Right lobe of liver (tissue), 6 donors: ENCODE measurements around the gene ANTXR1. TPM values are rescaled to one million over a fixed set of nuclear protein-coding genes. Genes with fewer than 3 reads are reported as not detected.

ENCODE experiments used
- ATAC-seq, 4 donors: fragments of 200-7000 bp; cut with Tn5 transposase; one replicate each; pipeline ENCODE4 v1.9.1; 2020; ENCODE audit warnings: mild to moderate bottlenecking in 4 of 4, moderate library complexity in 4 of 4
- DNase-seq, 3 donors: peaks; one replicate each; pipeline ENCODE4 v3.0.0-alpha.2; 2020
- H3K27ac ChIP-seq, 3 donors: fragments of 200-600 bp; one replicate each; pipeline ENCODE4 v1.8.0; 2022
- H3K27me3 ChIP-seq, 2 donors: fragments of 200-600 bp; one replicate each; pipeline ENCODE4 v1.8.0; 2022
- H3K36me3 ChIP-seq, 4 donors: fragments of 200-600 bp; sonication (generic) in 1 of 4; one replicate each; pipeline versions ENCODE4 v1.5.1 to v1.8.0; 2017 to 2022; ENCODE audit warnings: control low read depth in 1 of 4
- H3K4me1 ChIP-seq, 4 donors: fragments of 200-600 bp; sonication (generic) in 1 of 4; one replicate each; pipeline versions ENCODE4 v1.5.1 to v1.8.0; 2017 to 2022; ENCODE audit warnings: control low read depth in 1 of 4
- H3K4me3 ChIP-seq, 3 donors: fragments of 200-600 bp; one replicate each; pipeline ENCODE4 v1.8.0; 2022
- H3K9me3 ChIP-seq, 4 donors: fragments of 200-600 bp; sonication (generic) in 1 of 4; one replicate each; pipeline versions ENCODE4 v1.5.1 to v1.8.0; 2017 to 2022; ENCODE audit warnings: control low read depth in 1 of 4
- CTCF ChIP-seq, 4 donors: fragments of 200-600 bp in 3 of 4; fragments of 450-650 bp in 1 of 4; IDR thresholded peaks; one replicate each; pipeline versions ENCODE4 v1.5.1 to v1.8.0; 2016 to 2022; ENCODE audit warnings: antibody characterized with exemption in 4 of 4, mild to moderate bottlenecking in 2 of 4
- POLR2A ChIP-seq: fragments of 450-650 bp; IDR thresholded peaks from one replicate; pipeline ENCODE4 v1.6.1; 2017; ENCODE audit warnings: antibody characterized with exemption, mild to moderate bottlenecking
- WGBS: methylation state at CpG from one replicate; pipeline ENCODE4 v1.1.6; 2018; ENCODE audit warnings: low coverage, low lambda C conversion rate; ENCODE audit not compliant: insufficient coverage; ENCODE audit errors: missing lambda C conversion rate; 5-methylcytosine and 5-hydroxymethylcytosine counted together
- intact Hi-C, 2 donors: fragments of 100-400 bp; cut with DNase I; formaldehyde crosslinking; loops; one replicate each; pipeline versions ENCODE4 v1.11.2 to v1.14.1; 2022
- total RNA-seq, 6 experiments: library from RNA; depleted of rRNA in 2 of 6; stranded (reverse); fragments of >200 nt in 2 of 6; fragmentation: NEBNext Ultra II Directional in 3 of 6; extraction: Animal tissue kit (Norgen Biotek cat#: 25700) in 3 of 6; gene quantifications; one replicate each; pipeline versions ENCODE4 v1.1.0 to v1.2.4, GENCODE V29; 2016 to 2023
- donor health status: DM: no; HTN: yes; CAD: no.
- donor health status: DM: no; HTN: no; CAD: no.
- donor health status: DM: no; HTN: no; CAD: no.
- donor health status: DM: no; HTN: yes; CAD: no.
- donor health status: DM: no; HTN: yes; CAD: no.

ANTXR1 gene
- total RNA-seq, 6 experiments from 2014 or later = 1.1 to 4.1 (median 2.9) TPM

GRCh38 chr2:69138793-69139459, 125.9 kb downstream of the ANTXR1 start:
- DNase-seq (no peak), ATAC-seq (no peak)
- Histone ChIP-seq H3K27me3 (no peaks in the 10 kb centered on the region), H3K36me3 (no peaks in the 10 kb centered on the region), H3K4me3 (no peak overlapping the region), H3K27ac (no peak overlapping the region), H3K4me1 (no peaks in the 10 kb centered on the region), H3K9me3 (no peaks in the 10 kb centered on the region)
- no peak for TF ChIP-seq CTCF (IDR thresholded peaks at IDR 0.05)
- TF ChIP-seq POLR2A = no peak
- WGBS = no CpG with 5 or more reads among the region's 1 CpG
- intact Hi-C loops = no loop called here

DNA sequence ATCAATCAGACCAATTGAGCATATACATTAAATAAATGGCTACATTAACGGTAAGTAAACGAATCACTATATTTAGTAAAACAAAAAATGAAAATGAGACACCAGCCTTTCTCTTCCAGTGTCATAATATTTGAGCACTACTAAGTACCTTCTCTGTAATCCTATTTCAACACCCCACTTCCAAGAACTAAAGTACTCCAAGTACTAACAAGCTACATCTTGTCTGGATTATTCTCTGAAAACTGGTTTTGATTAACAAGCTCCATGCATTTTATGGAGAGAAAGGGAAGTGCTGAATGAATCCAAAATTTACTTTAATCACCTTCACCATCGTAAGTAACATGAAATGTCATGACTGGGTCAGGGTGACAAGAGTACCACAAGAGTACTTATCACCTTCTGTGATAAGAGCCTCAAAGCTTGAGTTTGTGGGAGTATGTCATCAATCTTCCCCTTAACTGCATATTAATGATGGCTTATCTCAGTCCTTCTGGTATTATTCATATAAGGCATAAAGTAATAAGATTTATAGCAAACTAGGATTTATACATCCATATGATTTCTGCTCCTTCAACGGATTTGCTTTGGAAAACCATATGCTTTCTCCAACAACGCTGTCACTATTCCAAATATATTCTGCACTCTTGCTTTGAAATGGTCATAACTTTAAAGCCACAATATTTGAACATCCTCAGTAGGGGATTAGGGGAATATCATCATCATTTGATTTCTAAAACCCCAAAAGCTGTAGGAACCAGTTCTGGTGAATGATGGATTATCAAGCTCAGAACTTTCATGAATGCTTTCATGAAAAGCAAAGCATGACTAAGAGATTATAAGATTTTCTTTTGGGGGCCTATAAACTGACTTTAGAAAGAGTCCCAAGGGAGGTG, 127.0 kb downstream of the ANTXR1 start:
- no peak overlapping the region for H3K4me3 ChIP-seq
- DNase-seq (no peak), ATAC-seq (no peak)
- H3K4me1 ChIP-seq = no peaks in the 10 kb centered on the region
- WGBS = 64% methylated on average over 5 of the region's 5 CpGs
- no peaks in the 10 kb centered on the region for H3K36me3 ChIP-seq
- no peaks in the 10 kb centered on the region for H3K27me3 ChIP-seq
- intact Hi-C loops = no loop called here
- no peaks in the 10 kb centered on the region for H3K9me3 ChIP-seq
- no peak for TF ChIP-seq POLR2A
- TF ChIP-seq CTCF (IDR thresholded peaks at IDR 0.05) = no peak
- no peak overlapping the region for H3K27ac ChIP-seq

DNA sequence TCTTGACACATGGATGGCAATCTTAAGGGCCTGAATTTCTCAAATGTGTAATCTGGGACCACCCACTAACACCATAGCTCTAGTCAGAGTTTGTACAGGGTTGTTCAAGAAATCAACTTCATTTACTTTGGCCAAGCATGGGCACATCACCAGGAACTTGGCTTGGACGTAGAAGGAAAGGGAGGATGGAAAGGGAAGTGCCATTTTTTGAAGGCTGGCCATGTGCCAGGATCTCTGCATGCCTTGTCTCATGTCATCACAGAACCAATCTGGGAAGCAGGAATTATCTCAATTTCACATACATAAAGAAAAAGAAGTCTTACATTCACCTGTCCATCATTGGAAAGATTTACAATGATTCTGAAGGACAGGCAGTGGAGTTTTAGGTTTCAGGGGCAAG, 128.1 kb downstream of the ANTXR1 start:
- intact Hi-C loops = no loop called here
- H3K4me3 ChIP-seq = no peak overlapping the region
- DNase-seq (no peak), ATAC-seq (no peak)
- no peaks in the 10 kb centered on the region for H3K27me3 ChIP-seq
- TF ChIP-seq CTCF (IDR thresholded peaks at IDR 0.05) (no peak), POLR2A (no peak)
- H3K9me3 ChIP-seq = no peaks in the 10 kb centered on the region
- 30% methylated on average over 1 of the region's 1 CpG for WGBS
- H3K4me1 ChIP-seq = no peaks in the 10 kb centered on the region
- no peak overlapping the region for H3K27ac ChIP-seq
- no peaks in the 10 kb centered on the region for H3K36me3 ChIP-seq

GRCh38 chr2:69143748-69144360, 130.9 kb downstream of the ANTXR1 start:
- Histone ChIP-seq H3K27ac (no peak overlapping the region), H3K36me3 (no peaks in the 10 kb centered on the region), H3K4me1 (no peaks in the 10 kb centered on the region), H3K27me3 (no peaks in the 10 kb centered on the region), H3K4me3 (no peak overlapping the region), H3K9me3 (no peaks in the 10 kb centered on the region)
- DNase-seq (no peak), ATAC-seq (no peak)
- WGBS = 91% methylated on average over 4 of the region's 4 CpGs
- intact Hi-C loops = no loop called here
- TF ChIP-seq CTCF (IDR thresholded peaks at IDR 0.05) (no peak), POLR2A (no peak)
